ENCODE measurements around the gene GGA1.

Gene GGA1

GRCh38 chr22:37627545-37627944 lies 18.9 kb downstream of the GGA1 start:
- DNase-seq (ENCODE audit: low read depth) = no peak
- no peak overlapping the region for H3K4me3 ChIP-seq (ENCODE audit: low read length)
- TF ChIP-seq CTCF (conservative IDR thresholded peaks at IDR 0.05; ENCODE audit: low read length) = no peak

GRCh38 chr22:37628830-37629229 lies 20.2 kb downstream of the GGA1 start:
- TF ChIP-seq CTCF (conservative IDR thresholded peaks at IDR 0.05; ENCODE audit: low read length) = no peak
- no peak overlapping the region for H3K4me3 ChIP-seq (ENCODE audit: low read length)
- no peak for DNase-seq (ENCODE audit: low read depth)

GRCh38 chr22:37629928-37630327 lies 21.3 kb downstream of the GGA1 start:
- no peak overlapping the region for H3K4me3 ChIP-seq (ENCODE audit: low read length)
- TF ChIP-seq CTCF (conservative IDR thresholded peaks at IDR 0.05; ENCODE audit: low read length) = no peak
- no peak for DNase-seq (ENCODE audit: low read depth)

- no peak for DNase-seq (ENCODE audit: low read depth)
- TF ChIP-seq CTCF (conservative IDR thresholded peaks at IDR 0.05; ENCODE audit: low read length) = no peak
- H3K4me3 ChIP-seq (ENCODE audit: low read length) = no peak overlapping the region
These were observed 22.3 kb downstream of the GGA1 start for GRCh38 chr22:37630839-37631435.

GRCh38 chr22:37631448-37632173 lies 23.0 kb downstream of the GGA1 start:
- no peak for DNase-seq (ENCODE audit: low read depth)
- H3K4me3 ChIP-seq (ENCODE audit: low read length) = no peak overlapping the region
- no peak for TF ChIP-seq CTCF (conservative IDR thresholded peaks at IDR 0.05; ENCODE audit: low read length)

GRCh38 chr22:37632174-37633088 lies 23.8 kb downstream of the GGA1 start:
- no peak for TF ChIP-seq CTCF (conservative IDR thresholded peaks at IDR 0.05; ENCODE audit: low read length)
- DNase-seq (ENCODE audit: low read depth) = no peak
- no peak overlapping the region for H3K4me3 ChIP-seq (ENCODE audit: low read length)
